ENCODE results near the gene FES. TPM values are rescaled to one million over a fixed set of nuclear protein-coding genes. Genes with fewer than 3 reads are reported as not detected.

Gene FES
- total and polyA plus RNA-seq, 2 donors (not counting 1 experiment from before 2014, with no cell fraction given): 5.5 to 31.2 TPM

DNA sequence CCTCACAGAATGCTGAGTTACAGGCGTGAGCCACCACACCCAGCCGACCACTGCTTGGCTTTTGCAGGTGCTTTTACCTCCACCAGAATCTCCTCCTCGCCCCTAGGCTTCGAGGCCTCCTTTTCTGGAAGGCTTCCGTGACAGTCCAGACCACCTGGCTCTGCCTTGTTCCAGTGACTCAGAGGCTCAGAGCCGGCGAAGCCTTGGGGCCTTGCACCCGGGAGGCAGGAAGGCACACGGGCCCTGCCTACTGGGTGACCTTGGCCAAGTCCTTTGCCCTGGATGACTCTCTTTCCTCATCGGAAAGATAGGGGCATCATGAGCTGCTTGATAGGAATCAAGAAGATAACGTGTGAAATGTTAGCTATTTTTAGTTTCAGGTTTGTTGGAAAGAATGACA lies 47.2 kb upstream of the FES start:
- H3K27me3 ChIP-seq (ENCODE audit: control insufficient read depth, insufficient read depth, low read length): no peaks in the 10 kb centered on the region
- no peaks in the 10 kb centered on the region for H3K36me3 ChIP-seq (ENCODE audit: control insufficient read depth, insufficient read depth, low read length)
- H3K4me1 ChIP-seq (ENCODE audit: control insufficient read depth, extremely low read depth, insufficient read depth, low read length): peaks cover 2% of the 10 kb centered on the region
- no peak overlapping the region for H3K27ac ChIP-seq (ENCODE audit: insufficient read depth, low read length)
- DNase-seq (ENCODE audit: low read depth in 2 of 2): no peak
- TF ChIP-seq, protein P1, sequence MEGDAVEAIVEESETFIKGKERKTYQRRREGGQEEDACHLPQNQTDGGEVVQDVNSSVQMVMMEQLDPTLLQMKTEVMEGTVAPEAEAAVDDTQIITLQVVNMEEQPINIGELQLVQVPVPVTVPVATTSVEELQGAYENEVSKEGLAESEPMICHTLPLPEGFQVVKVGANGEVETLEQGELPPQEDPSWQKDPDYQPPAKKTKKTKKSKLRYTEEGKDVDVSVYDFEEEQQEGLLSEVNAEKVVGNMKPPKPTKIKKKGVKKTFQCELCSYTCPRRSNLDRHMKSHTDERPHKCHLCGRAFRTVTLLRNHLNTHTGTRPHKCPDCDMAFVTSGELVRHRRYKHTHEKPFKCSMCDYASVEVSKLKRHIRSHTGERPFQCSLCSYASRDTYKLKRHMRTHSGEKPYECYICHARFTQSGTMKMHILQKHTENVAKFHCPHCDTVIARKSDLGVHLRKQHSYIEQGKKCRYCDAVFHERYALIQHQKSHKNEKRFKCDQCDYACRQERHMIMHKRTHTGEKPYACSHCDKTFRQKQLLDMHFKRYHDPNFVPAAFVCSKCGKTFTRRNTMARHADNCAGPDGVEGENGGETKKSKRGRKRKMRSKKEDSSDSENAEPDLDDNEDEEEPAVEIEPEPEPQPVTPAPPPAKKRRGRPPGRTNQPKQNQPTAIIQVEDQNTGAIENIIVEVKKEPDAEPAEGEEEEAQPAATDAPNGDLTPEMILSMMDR (conservative IDR thresholded peaks at IDR 0.05 in 1 of 2, IDR thresholded peaks at IDR 0.05 in 1 of 2; ENCODE audit: low read depth in 1 of 2, low read length in 2 of 2): no peak
- TF ChIP-seq EZH2 (IDR thresholded peaks at IDR 0.05; ENCODE audit: low read length, missing control alignments): no peak
- H3K4me2 ChIP-seq (ENCODE audit: extremely low read depth, insufficient read depth, low read length): no peak overlapping the region
- H3K4me3 ChIP-seq (replicated peaks in 1 of 4; ENCODE audit: control extremely low read depth in 1 of 4, insufficient read depth in 1 of 4, low read depth in 3 of 4, low read length in 4 of 4): no peak overlapping the region
- H3K9me3 ChIP-seq (ENCODE audit: control insufficient read depth, insufficient read depth, low read depth, low read length): no peaks in the 10 kb centered on the region
- H4K20me1 ChIP-seq (ENCODE audit: control insufficient read depth, extremely low read depth, insufficient read depth, low read length): no peaks in the 10 kb centered on the region
- no peak overlapping the region for H3K9ac ChIP-seq (ENCODE audit: insufficient read depth, low read length)
- no peak overlapping the region for H2AFZ ChIP-seq (ENCODE audit: low read length)
- no peaks in the 10 kb centered on the region for H3K79me2 ChIP-seq (ENCODE audit: control insufficient read depth, insufficient read depth, low read length)

DNA sequence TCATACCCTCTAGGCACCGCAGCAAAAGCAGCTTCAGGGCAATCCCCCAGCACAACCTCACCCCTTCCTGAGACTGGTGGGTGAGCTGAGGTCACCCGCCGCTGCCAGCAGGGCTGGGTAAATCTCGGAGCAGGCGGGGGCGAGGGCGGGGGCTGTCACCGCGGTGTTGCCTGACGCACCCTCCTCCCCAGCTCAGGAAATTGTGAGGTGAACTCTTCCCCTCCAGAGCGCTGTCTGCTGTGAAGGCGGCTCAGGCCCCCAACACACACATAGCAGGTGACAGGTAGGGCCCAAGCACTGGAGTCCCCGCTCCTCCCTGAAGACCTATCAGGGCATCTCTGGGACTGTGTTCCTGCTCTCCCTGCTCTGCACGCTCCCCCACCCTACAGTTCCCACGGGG lies 46.2 kb upstream of the FES start:
- Histone ChIP-seq H2AFZ (ENCODE audit: low read length) (no peak overlapping the region), H3K4me2 (ENCODE audit: extremely low read depth, insufficient read depth, low read length) (no peak overlapping the region), H3K4me1 (ENCODE audit: control insufficient read depth, extremely low read depth, insufficient read depth, low read length) (peaks cover 2% of the 10 kb centered on the region), H4K20me1 (ENCODE audit: control insufficient read depth, extremely low read depth, insufficient read depth, low read length) (no peaks in the 10 kb centered on the region), H3K27ac (ENCODE audit: insufficient read depth, low read length) (no peak overlapping the region), H3K36me3 (ENCODE audit: control insufficient read depth, insufficient read depth, low read length) (no peaks in the 10 kb centered on the region), H3K9ac (ENCODE audit: insufficient read depth, low read length) (no peak overlapping the region), H3K79me2 (ENCODE audit: control insufficient read depth, insufficient read depth, low read length) (no peaks in the 10 kb centered on the region), H3K4me3 (replicated peaks in 1 of 4; ENCODE audit: control extremely low read depth in 1 of 4, insufficient read depth in 1 of 4, low read depth in 3 of 4, low read length in 4 of 4) (no peak overlapping the region), H3K9me3 (ENCODE audit: control insufficient read depth, insufficient read depth, low read depth, low read length) (no peaks in the 10 kb centered on the region), H3K27me3 (ENCODE audit: control insufficient read depth, insufficient read depth, low read length) (no peaks in the 10 kb centered on the region)
- TF ChIP-seq, protein P1 (conservative IDR thresholded peaks at IDR 0.05 in 1 of 2, IDR thresholded peaks at IDR 0.05 in 1 of 2; ENCODE audit: low read depth in 1 of 2, low read length in 2 of 2): no peak
- TF ChIP-seq EZH2 (IDR thresholded peaks at IDR 0.05; ENCODE audit: low read length, missing control alignments): no peak
- no peak for DNase-seq (ENCODE audit: low read depth in 2 of 2)

DNA sequence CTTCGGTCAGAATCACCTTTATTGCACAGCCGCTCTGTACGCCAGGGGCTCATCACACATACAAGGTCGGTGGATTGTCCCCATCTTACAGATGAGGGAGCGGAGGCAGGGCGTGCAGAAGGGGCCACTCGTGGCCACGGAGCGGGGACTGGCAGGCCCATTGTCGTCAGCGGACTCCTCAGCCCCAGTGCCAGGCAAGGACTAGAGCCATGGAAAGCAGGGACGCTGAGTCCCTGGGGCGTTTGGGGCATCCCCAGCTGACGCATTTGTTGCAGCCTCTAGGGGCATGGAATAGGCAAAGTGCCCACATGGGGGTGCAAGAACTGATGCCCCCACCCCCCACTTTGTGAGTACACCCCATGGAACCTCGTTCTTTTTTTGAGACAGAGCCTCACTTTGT lies 45.8 kb upstream of the FES start:
- Histone ChIP-seq H3K27ac (ENCODE audit: insufficient read depth, low read length) (no peak overlapping the region), H3K9me3 (ENCODE audit: control insufficient read depth, insufficient read depth, low read depth, low read length) (no peaks in the 10 kb centered on the region), H3K79me2 (ENCODE audit: control insufficient read depth, insufficient read depth, low read length) (no peaks in the 10 kb centered on the region), H3K4me2 (ENCODE audit: extremely low read depth, insufficient read depth, low read length) (no peak overlapping the region), H3K4me1 (ENCODE audit: control insufficient read depth, extremely low read depth, insufficient read depth, low read length) (peaks cover 2% of the 10 kb centered on the region), H4K20me1 (ENCODE audit: control insufficient read depth, extremely low read depth, insufficient read depth, low read length) (no peaks in the 10 kb centered on the region), H3K4me3 (replicated peaks in 1 of 4; ENCODE audit: control extremely low read depth in 1 of 4, insufficient read depth in 1 of 4, low read depth in 3 of 4, low read length in 4 of 4) (no peak overlapping the region), H3K36me3 (ENCODE audit: control insufficient read depth, insufficient read depth, low read length) (no peaks in the 10 kb centered on the region), H2AFZ (ENCODE audit: low read length) (no peak overlapping the region), H3K27me3 (ENCODE audit: control insufficient read depth, insufficient read depth, low read length) (no peaks in the 10 kb centered on the region), H3K9ac (ENCODE audit: insufficient read depth, low read length) (no peak overlapping the region)
- DNase-seq (ENCODE audit: low read depth in 2 of 2): no peak
- TF ChIP-seq EZH2 (IDR thresholded peaks at IDR 0.05; ENCODE audit: low read length, missing control alignments): no peak
- TF ChIP-seq, protein P1 (conservative IDR thresholded peaks at IDR 0.05 in 1 of 2, IDR thresholded peaks at IDR 0.05 in 1 of 2; ENCODE audit: low read depth in 1 of 2, low read length in 2 of 2): no peak
